Measurements from ENCODE around the gene L1CAM.

Gene L1CAM

GRCh38 chrX:153909024-153909979 is 23.3 kb upstream of the L1CAM start:
- no peaks in the 10 kb centered on the region for H3K9me3 ChIP-seq (ENCODE audit: low read depth, low read length)
- no peak for TF ChIP-seq POLR2AphosphoS5 (IDR thresholded peaks at IDR 0.05; ENCODE audit: borderline replicate concordance, low read depth, low read length)
- no peaks in the 10 kb centered on the region for H3K36me3 ChIP-seq (ENCODE audit: insufficient read depth, low read length)
- DNase-seq (ENCODE audit: low read depth, low spot score): no peak
- H3K9ac ChIP-seq (ENCODE audit: insufficient read length): no peak overlapping the region
- H3K4me3 ChIP-seq: no peak overlapping the region
- H3K27ac ChIP-seq: no peak overlapping the region

- Histone ChIP-seq H3K27ac (no peak overlapping the region), H3K36me3 (ENCODE audit: insufficient read depth, low read length) (no peaks in the 10 kb centered on the region), H3K9ac (ENCODE audit: insufficient read length) (no peak overlapping the region), H3K4me3 (no peak overlapping the region), H3K9me3 (ENCODE audit: low read depth, low read length) (no peaks in the 10 kb centered on the region)
- no peak for DNase-seq (ENCODE audit: low read depth, low spot score)
- TF ChIP-seq EZH2 (IDR thresholded peaks at IDR 0.05) (no peak), FOXP2 (optimal IDR thresholded peaks at IDR 0.05; ENCODE audit: control extremely low read depth, extremely low read length, insufficient read depth) (no peak), POLR2AphosphoS5 (IDR thresholded peaks at IDR 0.05; ENCODE audit: borderline replicate concordance, low read depth, low read length) (no peak)
These were observed 22.4 kb upstream of the L1CAM start for GRCh38 chrX:153908219-153908860.

GRCh38 chrX:153907456-153907855 is 21.5 kb upstream of the L1CAM start:
- Histone ChIP-seq H3K27ac (no peak overlapping the region), H3K9me3 (ENCODE audit: low read depth, low read length) (no peaks in the 10 kb centered on the region), H3K36me3 (ENCODE audit: insufficient read depth, low read length) (no peaks in the 10 kb centered on the region), H3K9ac (ENCODE audit: insufficient read length) (no peak overlapping the region), H3K4me3 (no peak overlapping the region)
- no peak for TF ChIP-seq POLR2AphosphoS5 (IDR thresholded peaks at IDR 0.05; ENCODE audit: borderline replicate concordance, low read depth, low read length)
- TF ChIP-seq EZH2 (IDR thresholded peaks at IDR 0.05): no peak
- no peak for TF ChIP-seq FOXP2 (optimal IDR thresholded peaks at IDR 0.05; ENCODE audit: control extremely low read depth, extremely low read length, insufficient read depth)
- DNase-seq (ENCODE audit: low read depth, low spot score): no peak

- H3K4me3 ChIP-seq: no peak overlapping the region
- H3K27ac ChIP-seq: no peak overlapping the region
- H3K9ac ChIP-seq (ENCODE audit: insufficient read length): no peak overlapping the region
- DNase-seq (ENCODE audit: low read depth, low spot score): no peak
- no peaks in the 10 kb centered on the region for H3K36me3 ChIP-seq (ENCODE audit: insufficient read depth, low read length)
- TF ChIP-seq FOXP2 (optimal IDR thresholded peaks at IDR 0.05; ENCODE audit: control extremely low read depth, extremely low read length, insufficient read depth): no peak
- no peak for TF ChIP-seq POLR2AphosphoS5 (IDR thresholded peaks at IDR 0.05; ENCODE audit: borderline replicate concordance, low read depth, low read length)
- TF ChIP-seq EZH2 (IDR thresholded peaks at IDR 0.05): no peak
- no peaks in the 10 kb centered on the region for H3K9me3 ChIP-seq (ENCODE audit: low read depth, low read length)
These were observed 20.3 kb upstream of the L1CAM start for GRCh38 chrX:153906126-153906917.

- no peak for DNase-seq (ENCODE audit: low read depth, low spot score)
- Histone ChIP-seq H3K27ac (no peak overlapping the region), H3K9ac (ENCODE audit: insufficient read length) (no peak overlapping the region), H3K4me3 (no peak overlapping the region), H3K36me3 (ENCODE audit: insufficient read depth, low read length) (no peaks in the 10 kb centered on the region), H3K9me3 (ENCODE audit: low read depth, low read length) (no peaks in the 10 kb centered on the region)
- no peak for TF ChIP-seq FOXP2 (optimal IDR thresholded peaks at IDR 0.05; ENCODE audit: control extremely low read depth, extremely low read length, insufficient read depth)
These were observed 19.6 kb upstream of the L1CAM start for GRCh38 chrX:153905481-153906095.

GRCh38 chrX:153903991-153904957 is 18.3 kb upstream of the L1CAM start, which contains the start of gene AVPR2:
Gene AVPR2, plus strand, starts transcription at chrX:153904673. Its CDS starts 473 bp downstream, at chrX:153905146.
- H3K36me3 ChIP-seq (ENCODE audit: insufficient read depth, low read length): no peaks in the 10 kb centered on the region

More at GRCh38 chrX:153903991-153904957, 18.3 kb upstream of the L1CAM start, which contains the start of gene AVPR2:
- Histone ChIP-seq H3K27ac (no peak within 1 kb of the TSS), H3K9ac (ENCODE audit: insufficient read length) (no peak within 1 kb of the TSS), H3K9me3 (ENCODE audit: low read depth, low read length) (no peaks in the 10 kb centered on the region), H3K4me3 (no peak within 1 kb of the TSS)
- DNase-seq (ENCODE audit: low read depth, low spot score): no peak
- TF ChIP-seq EZH2 (IDR thresholded peaks at IDR 0.05) (no peak), FOXP2 (optimal IDR thresholded peaks at IDR 0.05; ENCODE audit: control extremely low read depth, extremely low read length, insufficient read depth) (no peak), POLR2AphosphoS5 (IDR thresholded peaks at IDR 0.05; ENCODE audit: borderline replicate concordance, low read depth, low read length) (no peak)

Data from SK-N-MC (cell line).